A549 (cell line): ENCODE data around the gene FGD2. TPM values are rescaled to one million over a fixed set of nuclear protein-coding genes. Genes with fewer than 3 reads are reported as not detected.
A peak's percentile ranks its signal among the peaks of the same experiment; 100 is the strongest.
"Not testable (repeated sequence)": the region's sequence is repeated elsewhere in the genome, so short reads cannot be mapped to it uniquely, and the experiment has no call there.

ENCODE experiments used
- ATAC-seq, 2 experiments: fragments of 200-7000 bp in 1 of 2; fragments of >200 bp in 1 of 2; cut with Nextera tagmentation in 1 of 2; cut with Tn5 transposase in 1 of 2; 3 replicates each; pipeline versions ENCODE4 v1.8.0 to v1.9.1; 2018 to 2020; ENCODE audit warnings: mild to moderate bottlenecking in 1 of 2, moderate library complexity in 1 of 2
- CTCF ChIA-PET: fragments of 300-600 bp; sonication (Branson Sonifier 250); formaldehyde crosslinking; extraction: SDS; loops from one replicate; lab custom pipeline; 2021; ENCODE audit warnings: antibody characterized with exemption, inconsistent platforms; lab: Yijun Ruan, JAX
- POLR2A ChIA-PET: fragments of 350-600 bp; formaldehyde crosslinking; extraction: SDS; loops from one replicate; lab custom pipeline; 2021; ENCODE audit warnings: antibody characterized with exemption, inconsistent platforms; lab: Yijun Ruan, JAX
- DNase-seq, 2 experiments: peaks; one replicate each; pipeline versions ENCODE4 v3.0.0 to v3.0.0-alpha.2; 2011 to 2016; ENCODE audit warnings: low read depth in 1 of 2, low spot score in 1 of 2
- FAIRE-seq: peaks from 2 replicates; lab custom pipeline; 2011; peaks lifted over from hg19 to GRCh38; lab: Jason Lieb, UNC
- H3K27ac ChIP-seq, 2 experiments: fragments of >200 bp; sonication (Bioruptor Twin); formaldehyde crosslinking; 3 replicates each; pipeline ENCODE4 v1.5.1; 2016 to 2017
- H3K4me1 ChIP-seq: fragments of >200 bp; sonication (Bioruptor Twin); formaldehyde crosslinking; 3 replicates; pipeline ENCODE4 v1.6.1; 2016
- H3K4me2 ChIP-seq: fragments of >200 bp; sonication (Bioruptor Twin); formaldehyde crosslinking; 3 replicates; pipeline ENCODE4 v1.6.1; 2016
- H3K4me3 ChIP-seq: fragments of >200 bp; sonication (Bioruptor Twin); formaldehyde crosslinking; 3 replicates; pipeline ENCODE4 v1.5.1; 2016
- H3K9me3 ChIP-seq: fragments of >200 bp; sonication (Bioruptor Twin); formaldehyde crosslinking; 3 replicates; pipeline ENCODE4 v1.6.1; 2016
- CBX2 ChIP-seq: fragments of 200-600 bp; sonication (generic); IDR thresholded peaks from 2 replicates; pipeline ENCODE4 v1.6.1; 2016; ENCODE audit warnings: low read depth, mild to moderate bottlenecking, borderline replicate concordance
- CBX8 ChIP-seq: fragments of 200-600 bp; sonication (generic); IDR thresholded peaks from 2 replicates; pipeline ENCODE4 v1.6.1; 2016
- CHD2 ChIP-seq: fragments of 150-350 bp; IDR thresholded peaks from 2 replicates; pipeline ENCODE4 v1.6.1; 2014; ENCODE audit warnings: low read length; ENCODE audit not compliant: partially characterized antibody
- CHD4 ChIP-seq: fragments of 200-600 bp; sonication (generic); IDR thresholded peaks from 2 replicates; pipeline ENCODE4 v1.6.1; 2016; ENCODE audit warnings: antibody characterized with exemption, mild to moderate bottlenecking, borderline replicate concordance
- EHF ChIP-seq: fragments of 250-450 bp; sonication (Bioruptor Pico); IDR thresholded peaks from 2 replicates; pipeline ENCODE4 v1.5.0; 2020; ENCODE audit warnings: mild to moderate bottlenecking
- ESRRA ChIP-seq: fragments of 150-350 bp; IDR thresholded peaks from 2 replicates; pipeline ENCODE4 v1.6.1; 2014; ENCODE audit warnings: mild to moderate bottlenecking, low read length, borderline replicate concordance
- FOSB ChIP-seq: fragments of 250-450 bp; sonication (Bioruptor Pico); IDR thresholded peaks from 2 replicates; pipeline ENCODE4 v1.5.0; 2020; ENCODE audit warnings: mild to moderate bottlenecking, moderate library complexity
- HEYL ChIP-seq: fragments of 250-450 bp; sonication (Bioruptor Pico); IDR thresholded peaks from 2 replicates; pipeline ENCODE4 v1.8.0; 2021; ENCODE audit warnings: mild to moderate bottlenecking, moderate library complexity
- HOXA7 ChIP-seq: fragments of 250-450 bp; sonication (Bioruptor Pico); IDR thresholded peaks from 2 replicates; pipeline ENCODE4 v1.5.0; 2020; ENCODE audit warnings: mild to moderate bottlenecking, moderate library complexity
- HOXB5 ChIP-seq: fragments of 250-450 bp; sonication (Bioruptor Pico); IDR thresholded peaks from 2 replicates; pipeline ENCODE4 v1.5.0; 2020; ENCODE audit warnings: mild to moderate bottlenecking, moderate library complexity
- JUN ChIP-seq, 2 experiments: fragments of >200 bp; sonication (Bioruptor Twin); formaldehyde crosslinking; IDR thresholded peaks; 2 replicates in 1 of 2; 3 replicates in 1 of 2; pipeline ENCODE4 v1.6.1; 2016 to 2017
- NFE2L2 ChIP-seq: fragments of 150-350 bp; conservative IDR thresholded peaks from 2 replicates; pipeline ENCODE4 v1.6.1; 2014; ENCODE audit warnings: low read length
- NPAS2 ChIP-seq: fragments of 250-450 bp; sonication (Bioruptor Pico); IDR thresholded peaks from 2 replicates; pipeline ENCODE4 v1.8.0; 2022; ENCODE audit warnings: mild to moderate bottlenecking, moderate library complexity, borderline replicate concordance
- POLR2A ChIP-seq: IDR thresholded peaks from 2 replicates; pipeline ENCODE4 v1.6.1; 2012; ENCODE audit warnings: mild to moderate bottlenecking, low read length
- RARB ChIP-seq: fragments of 250-450 bp; sonication (Bioruptor Pico); IDR thresholded peaks from 2 replicates; pipeline ENCODE4 v1.8.0; 2021; ENCODE audit warnings: mild to moderate bottlenecking, moderate library complexity
- RCOR1 ChIP-seq: fragments of 150-350 bp; IDR thresholded peaks from 2 replicates; pipeline ENCODE4 v1.6.1; 2014; ENCODE audit warnings: antibody characterized with exemption, low read length, low read depth
- REST ChIP-seq: fragments of 200-600 bp; sonication (generic); IDR thresholded peaks from 2 replicates; pipeline ENCODE4 v1.6.1; 2016; ENCODE audit warnings: antibody characterized with exemption, mild to moderate bottlenecking, moderate library complexity
- SMC3 ChIP-seq: fragments of >200 bp; sonication (Bioruptor Twin); formaldehyde crosslinking; IDR thresholded peaks from 3 replicates; pipeline ENCODE4 v1.6.1; 2018; ENCODE audit warnings: inconsistent platforms
- SREBF2 ChIP-seq: fragments of 450-650 bp; IDR thresholded peaks from 2 replicates; pipeline ENCODE4 v1.6.1; 2014; ENCODE audit warnings: mild to moderate bottlenecking, moderate library complexity
- TFCP2L1 ChIP-seq: fragments of 250-450 bp; sonication (Bioruptor Pico); IDR thresholded peaks from 2 replicates; pipeline ENCODE4 v1.5.0; 2021; ENCODE audit warnings: mild to moderate bottlenecking
- TP53 ChIP-seq: fragments of 250-450 bp; sonication (Bioruptor Pico); IDR thresholded peaks from 2 replicates; pipeline ENCODE4 v1.5.0; 2021; ENCODE audit warnings: mild to moderate bottlenecking, moderate library complexity
- ZC3H11A ChIP-seq: fragments of 450-650 bp; IDR thresholded peaks from 2 replicates; pipeline ENCODE4 v1.6.1; 2014; ENCODE audit warnings: antibody characterized with exemption, mild to moderate bottlenecking
- ZNF302 ChIP-seq: fragments of 250-450 bp; sonication (Bioruptor Pico); IDR thresholded peaks from 2 replicates; pipeline ENCODE4 v1.9.0; 2021; ENCODE audit warnings: inconsistent platforms, mild to moderate bottlenecking, moderate library complexity
- WGBS: methylation state at CpG from one replicate; pipeline ENCODE4 v1.1.6; 2017; ENCODE audit errors: missing lambda C conversion rate; 5-methylcytosine and 5-hydroxymethylcytosine counted together
- polyA plus RNA-seq, 4 experiments: library from polyadenylated mRNA; depleted of rRNA in 3 of 4; stranded (reverse); fragments of >200 nt; fragmentation: RNase III in 1 of 4; extraction: RNeasy Plus Mini Kit Qiagen cat#74134 plus additional on column Dnase treatment in 1 of 4; gene quantifications; 2 replicates in 3 of 4; 3 replicates in 1 of 4; pipeline ENCODE4 v1.2.3, GENCODE V29; 2011 to 2017
- TF ChIP-seq, protein P1 (sequence below): fragments of 450-650 bp; IDR thresholded peaks from 2 replicates; pipeline ENCODE4 v1.6.1; 2014; ENCODE audit warnings: antibody characterized with exemption
- TF ChIP-seq, protein P2 (sequence below): fragments of 250-450 bp; sonication (Bioruptor Pico); IDR thresholded peaks from 2 replicates; pipeline ENCODE4 v1.5.0; 2020; ENCODE audit warnings: low read depth, mild to moderate bottlenecking, moderate library complexity
- TF ChIP-seq, protein P3 (sequence below): fragments of >200 bp; sonication (Bioruptor Twin); formaldehyde crosslinking; IDR thresholded peaks from 3 replicates; pipeline ENCODE4 v1.6.1; 2016
- TF ChIP-seq, protein P4 (sequence below): IDR thresholded peaks from 2 replicates; pipeline ENCODE4 v1.6.1; 2012; ENCODE audit warnings: low read depth, borderline replicate concordance

Gene FGD2
- polyA plus RNA-seq, 2 of the 4 experiments (the other 2 are of a cell fraction): not detected

DNA sequence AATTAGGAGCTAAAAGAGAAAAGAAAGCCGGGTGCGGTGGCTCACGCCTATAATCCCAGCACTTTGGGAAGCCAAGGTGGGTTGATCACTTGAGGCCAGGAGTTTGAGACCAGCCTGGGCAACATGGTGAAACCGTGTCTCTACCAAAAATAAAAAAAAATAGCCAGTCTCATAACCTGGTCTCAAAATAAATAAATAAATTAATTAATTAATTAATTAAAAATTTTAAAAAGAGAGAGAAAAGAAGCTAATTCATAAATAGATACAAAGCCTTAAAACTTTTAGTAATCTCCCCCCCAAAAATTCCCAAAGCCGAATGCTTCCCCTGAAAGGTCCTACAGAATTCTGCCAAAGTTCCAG is 53.5 kb downstream of the FGD2 start:
- not testable (repeated sequence) for DNase-seq, H3K4me3 ChIP-seq, H3K9me3 ChIP-seq, ATAC-seq
- WGBS: 52% methylated on average over 5 of the region's 5 CpGs
- peak overlapping the region; percentile 86 for H3K4me2 ChIP-seq
- H3K4me1 ChIP-seq: peaks cover 62% of the 10 kb centered on the region
- peak overlapping the region; percentile 100 for H3K27ac ChIP-seq
- CTCF ChIA-PET: interaction anchor here (0.7 to 16.7 kb wide), 26 partner anchors 8 to 164 kb away, joined by 3 to 449 read pairs (median 5); partner anchors contain the start of gene PIM1
- TF ChIP-seq ZC3H11A: peak; percentile 58; the same call in 1 of the 2 replicates
- TF ChIP-seq, all 56 proteins: peak for 1; not testable (repeated sequence) for 55
- POLR2A ChIA-PET: interaction anchor here (1.0 to 2.3 kb wide), 5 partner anchors 43 to 113 kb away, joined by 5 to 13 read pairs (median 7); partner anchors contain the start of gene PIM1
- not testable (repeated sequence) for FAIRE-seq

DNA sequence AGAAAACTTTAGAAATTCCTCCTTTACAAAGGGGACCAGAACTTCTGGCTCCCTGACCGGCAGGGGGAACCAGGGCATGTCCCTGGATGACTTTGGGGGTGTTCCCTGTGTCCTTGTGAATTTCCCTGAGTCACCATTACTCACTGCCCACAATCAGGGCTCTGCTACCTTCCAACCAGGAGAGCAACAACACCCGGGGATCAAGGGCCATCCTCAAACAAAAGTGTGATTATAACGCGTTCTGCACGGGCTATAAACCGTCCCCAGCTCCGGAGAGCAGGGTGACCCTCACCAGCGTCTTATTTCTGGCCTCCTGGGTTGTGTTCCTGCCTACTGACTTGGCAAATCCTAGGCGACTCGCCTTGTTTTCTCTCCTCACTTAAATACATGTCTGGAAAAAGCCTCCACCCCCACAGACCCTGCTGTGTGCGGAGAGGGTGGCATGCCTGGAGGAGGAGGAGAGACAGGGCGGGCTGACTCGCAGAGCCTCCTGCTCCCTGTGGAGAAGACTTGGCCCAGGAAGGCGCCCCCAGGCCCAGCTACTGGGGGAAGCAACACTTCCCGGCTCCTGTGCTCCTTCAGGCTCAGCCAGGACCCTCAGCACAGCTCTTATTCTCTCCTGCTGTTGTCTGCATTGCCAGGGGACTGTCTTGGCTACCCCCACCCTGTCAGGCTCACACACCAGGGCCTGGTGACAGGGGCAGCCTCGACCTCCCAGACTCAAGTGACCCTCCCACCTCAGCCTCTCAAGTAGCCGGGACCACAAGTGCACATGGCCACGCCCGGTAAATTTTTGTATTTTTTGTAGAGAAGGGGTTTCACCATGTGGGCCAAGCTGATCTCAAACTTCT is 54.1 kb downstream of the FGD2 start:
- 2% methylated on average over 13 of the region's 19 CpGs for WGBS
- Histone ChIP-seq H3K4me2 (peak overlapping the region; percentile 86), H3K4me3 (peak overlapping the region; percentile 8; the same call in 1 of the 3 replicates), H3K27ac (peak overlapping the region; percentile 100), H3K4me1 (peaks cover 62% of the 10 kb centered on the region), H3K9me3 (no peaks in the 10 kb centered on the region)
- ATAC-seq (peak; percentile 88 to 91), FAIRE-seq (no peak), DNase-seq (peak; percentile 89 to 95)
- ChIA-PET POLR2A (interaction anchor here (1.0 to 2.3 kb wide), 5 partner anchors 43 to 113 kb away, joined by 5 to 13 read pairs (median 7); partner anchors contain the start of gene PIM1), CTCF (interaction anchor here (0.6 to 16.7 kb wide), 29 partner anchors 8 to 266 kb away, joined by 3 to 449 read pairs (median 5); partner anchors contain the start of genes PIM1 and PPIL1)
- TF ChIP-seq, protein P1, sequence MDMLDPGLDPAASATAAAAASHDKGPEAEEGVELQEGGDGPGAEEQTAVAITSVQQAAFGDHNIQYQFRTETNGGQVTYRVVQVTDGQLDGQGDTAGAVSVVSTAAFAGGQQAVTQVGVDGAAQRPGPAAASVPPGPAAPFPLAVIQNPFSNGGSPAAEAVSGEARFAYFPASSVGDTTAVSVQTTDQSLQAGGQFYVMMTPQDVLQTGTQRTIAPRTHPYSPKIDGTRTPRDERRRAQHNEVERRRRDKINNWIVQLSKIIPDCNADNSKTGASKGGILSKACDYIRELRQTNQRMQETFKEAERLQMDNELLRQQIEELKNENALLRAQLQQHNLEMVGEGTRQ: no peak
- TF ChIP-seq POLR2A: peak; percentile 11; the same call in 1 of the 2 replicates
- no peak for TF ChIP-seq FOSB (CRISPR knock-in tag)
- TF ChIP-seq RARB (CRISPR knock-in tag): no peak
- TF ChIP-seq HOXB5 (CRISPR knock-in tag): peak; percentile 62
- no peak for TF ChIP-seq REST
- 0 out of 2 replicates have a peak, but pooled peaks have one; percentile 37 for TF ChIP-seq EHF (CRISPR knock-in tag)
- TF ChIP-seq TP53: 0 out of 2 replicates have a peak, but pooled peaks have one; percentile 30
- no peak for TF ChIP-seq CHD4
- no peak for TF ChIP-seq CHD2
- 0 out of 2 replicates have a peak, but pooled peaks have one; percentile 33 for TF ChIP-seq ZNF302
- TF ChIP-seq, protein P2, sequence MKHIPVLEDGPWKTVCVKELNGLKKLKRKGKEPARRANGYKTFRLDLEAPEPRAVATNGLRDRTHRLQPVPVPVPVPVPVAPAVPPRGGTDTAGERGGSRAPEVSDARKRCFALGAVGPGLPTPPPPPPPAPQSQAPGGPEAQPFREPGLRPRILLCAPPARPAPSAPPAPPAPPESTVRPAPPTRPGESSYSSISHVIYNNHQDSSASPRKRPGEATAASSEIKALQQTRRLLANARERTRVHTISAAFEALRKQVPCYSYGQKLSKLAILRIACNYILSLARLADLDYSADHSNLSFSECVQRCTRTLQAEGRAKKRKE (CRISPR knock-in tag): peak; percentile 75; the same call in 1 of the 2 replicates
- TF ChIP-seq TFCP2L1: no peak
- no peak for TF ChIP-seq HOXA7
- TF ChIP-seq HEYL (CRISPR knock-in tag): peak; percentile 69; the same call in 1 of the 2 replicates
- TF ChIP-seq SREBF2: no peak
- no peak for TF ChIP-seq CBX2
- TF ChIP-seq, protein P3, sequence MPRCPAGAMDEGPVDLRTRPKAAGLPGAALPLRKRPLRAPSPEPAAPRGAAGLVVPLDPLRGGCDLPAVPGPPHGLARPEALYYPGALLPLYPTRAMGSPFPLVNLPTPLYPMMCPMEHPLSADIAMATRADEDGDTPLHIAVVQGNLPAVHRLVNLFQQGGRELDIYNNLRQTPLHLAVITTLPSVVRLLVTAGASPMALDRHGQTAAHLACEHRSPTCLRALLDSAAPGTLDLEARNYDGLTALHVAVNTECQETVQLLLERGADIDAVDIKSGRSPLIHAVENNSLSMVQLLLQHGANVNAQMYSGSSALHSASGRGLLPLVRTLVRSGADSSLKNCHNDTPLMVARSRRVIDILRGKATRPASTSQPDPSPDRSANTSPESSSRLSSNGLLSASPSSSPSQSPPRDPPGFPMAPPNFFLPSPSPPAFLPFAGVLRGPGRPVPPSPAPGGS: peak; percentile 56; the same call in 1 of the 3 replicates
- no peak for TF ChIP-seq CBX8
- 0 out of 2 replicates have a peak, but pooled peaks have one; percentile 24 for TF ChIP-seq NPAS2 (CRISPR knock-in tag)
- no peak for TF ChIP-seq RCOR1
- peak; percentile 96 for TF ChIP-seq NFE2L2
- TF ChIP-seq SMC3: peak; percentile 84
- TF ChIP-seq JUN (IDR thresholded peaks at IDR 0.05): peak in 1 of 2 experiments; percentile 86; a peak in 4 of 5 replicates
- TF ChIP-seq, protein P4, sequence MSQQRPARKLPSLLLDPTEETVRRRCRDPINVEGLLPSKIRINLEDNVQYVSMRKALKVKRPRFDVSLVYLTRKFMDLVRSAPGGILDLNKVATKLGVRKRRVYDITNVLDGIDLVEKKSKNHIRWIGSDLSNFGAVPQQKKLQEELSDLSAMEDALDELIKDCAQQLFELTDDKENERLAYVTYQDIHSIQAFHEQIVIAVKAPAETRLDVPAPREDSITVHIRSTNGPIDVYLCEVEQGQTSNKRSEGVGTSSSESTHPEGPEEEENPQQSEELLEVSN: peak; percentile 28; the same call in 1 of the 2 replicates
- peak; percentile 88 for TF ChIP-seq ESRRA
